Liver (tissue), 9 donors: ENCODE measurements around the gene TXNDC12. TPM values are rescaled to one million over a fixed set of nuclear protein-coding genes. Genes with fewer than 3 reads are reported as not detected.
"Not testable (repeated sequence)": the region's sequence is repeated elsewhere in the genome, so short reads cannot be mapped to it uniquely, and the experiment has no call there.

Source experiments
- DNase-seq: peaks from one replicate; pipeline ENCODE4 v3.0.0-alpha.2; 2017; ENCODE audit warnings: low spot score
- H3K27ac ChIP-seq, 2 donors: one replicate each; pipeline ENCODE4 v1.7.0; 2013; ENCODE audit warnings: inconsistent platforms in 2 of 2, low read length in 2 of 2, control low read depth in 1 of 2, low read depth in 1 of 2, mild to moderate bottlenecking in 1 of 2
- H3K27me3 ChIP-seq, 4 donors: one replicate each; pipeline versions ENCODE4 v1.6.1 to v1.7.0; 2013; ENCODE audit warnings: low read length in 3 of 4, inconsistent platforms in 1 of 4, mild to moderate bottlenecking in 1 of 4, moderate library complexity in 1 of 4; ENCODE audit not compliant: control insufficient read depth in 4 of 4, insufficient read depth in 4 of 4
- H3K36me3 ChIP-seq, 4 donors: one replicate each; pipeline versions ENCODE4 v1.6.1 to v1.7.0; 2013; ENCODE audit warnings: low read length in 3 of 4, mild to moderate bottlenecking in 3 of 4, low read depth in 1 of 4, moderate library complexity in 1 of 4; ENCODE audit not compliant: control insufficient read depth in 4 of 4, insufficient read depth in 3 of 4
- H3K4me1 ChIP-seq, 4 donors: one replicate each; pipeline versions ENCODE4 v1.6.1 to v1.7.0; 2013; ENCODE audit warnings: low read length in 3 of 4, mild to moderate bottlenecking in 3 of 4, moderate library complexity in 1 of 4; ENCODE audit not compliant: control insufficient read depth in 4 of 4, insufficient read depth in 4 of 4
- H3K4me3 ChIP-seq, 3 donors: one replicate each; pipeline versions ENCODE4 v1.6.1 to v1.7.0; 2013; ENCODE audit warnings: low read length in 3 of 3, control low read depth in 1 of 3, low read depth in 1 of 3, mild to moderate bottlenecking in 1 of 3
- H3K9ac ChIP-seq, 2 donors: one replicate each; pipeline ENCODE4 v1.7.0; 2013; ENCODE audit warnings: low read length in 2 of 2, mild to moderate bottlenecking in 2 of 2, moderate library complexity in 2 of 2, control low read depth in 1 of 2, low read depth in 1 of 2
- H3K9me3 ChIP-seq, 4 donors: one replicate each; pipeline versions ENCODE4 v1.6.1 to v1.7.0; 2013; ENCODE audit warnings: low read length in 3 of 4; ENCODE audit not compliant: control insufficient read depth in 4 of 4
- EGR1 ChIP-seq, 2 donors: IDR thresholded peaks; 2 replicates each; pipeline ENCODE4 v1.6.1; 2016 to 2018; ENCODE audit warnings: antibody characterized with exemption in 2 of 2, low read depth in 2 of 2
- HNF4A ChIP-seq, 2 donors: conservative IDR thresholded peaks; 2 replicates each; pipeline ENCODE4 v1.6.1; 2016; ENCODE audit warnings: antibody characterized with exemption in 2 of 2, mild to moderate bottlenecking in 2 of 2
- HNF4G ChIP-seq: IDR thresholded peaks from 2 replicates; pipeline ENCODE4 v1.6.1; 2016; ENCODE audit warnings: antibody characterized with exemption
- JUND ChIP-seq, 2 donors: IDR thresholded peaks; 2 replicates each; pipeline ENCODE4 v1.6.1; 2016; ENCODE audit warnings: antibody characterized with exemption in 2 of 2
- MAX ChIP-seq: IDR thresholded peaks from 2 replicates; pipeline ENCODE4 v1.6.1; 2016; ENCODE audit warnings: antibody characterized with exemption
- NR2F2 ChIP-seq: IDR thresholded peaks from 2 replicates; pipeline ENCODE4 v1.6.1; 2016; ENCODE audit warnings: antibody characterized with exemption
- RAD21 ChIP-seq, 2 donors: IDR thresholded peaks; 2 replicates each; pipeline ENCODE4 v1.6.1; 2016; ENCODE audit warnings: antibody characterized with exemption in 2 of 2, mild to moderate bottlenecking in 2 of 2
- RXRA ChIP-seq, 2 donors: IDR thresholded peaks; 2 replicates each; pipeline ENCODE4 v1.6.1; 2017 to 2018; ENCODE audit warnings: antibody characterized with exemption in 2 of 2, mild to moderate bottlenecking in 1 of 2
- YY1 ChIP-seq: IDR thresholded peaks from 2 replicates; pipeline ENCODE4 v1.6.1; 2016; ENCODE audit warnings: antibody characterized with exemption, mild to moderate bottlenecking
- ZBTB33 ChIP-seq: IDR thresholded peaks from 2 replicates; pipeline ENCODE4 v1.6.1; 2016; ENCODE audit warnings: antibody characterized with exemption
- WGBS: extraction: QIAGEN DNeasy Blood & Tissue Kit; methylation state at CpG from one replicate; pipeline ENCODE4 v1.1.7; 2013; 5-methylcytosine and 5-hydroxymethylcytosine counted together
- polyA plus RNA-seq, 2 donors: library from polyadenylated mRNA; stranded (reverse) in 1 of 2; unstranded in 1 of 2; fragments of 200-250 nt in 1 of 2; fragments of >200 nt in 1 of 2; fragmentation: Nextera tagmentation in 1 of 2; extraction: Ambion mirVana in 1 of 2; gene quantifications; one replicate each; pipeline versions ENCODE4 v1.2.1 to v1.2.3, GENCODE V29; 2013 to 2015
- total RNA-seq, 2 donors: library from RNA; depleted of rRNA; stranded (reverse); fragments of >200 nt; gene quantifications; one replicate each; pipeline ENCODE4 v1.2.3, GENCODE V29; 2014
- TF ChIP-seq, protein P1 (sequence below): IDR thresholded peaks from 2 replicates; pipeline ENCODE4 v1.6.1; 2016; ENCODE audit warnings: antibody characterized with exemption
- donor health status: healthy.
- donor health status: healthy.
- donor health status: healthy.
- donor health status: healthy.
- donor health status: healthy.

The TXNDC12 gene
- total and polyA plus RNA-seq, 4 donors: 17.5 to 35.8 (median 20.7) TPM

- H3K9me3 ChIP-seq, H3K27ac ChIP-seq, H3K36me3 ChIP-seq, H3K4me1 ChIP-seq, H3K27me3 ChIP-seq, DNase-seq, H3K4me3 ChIP-seq, H3K9ac ChIP-seq: not testable (repeated sequence)
- WGBS: 93% methylated on average over 7 of the region's 7 CpGs
These were observed 39.3 kb upstream of the TXNDC12 start for GRCh38 chr1:52094300-52094699.

GRCh38 chr1:52087892-52088291 is 32.9 kb upstream of the TXNDC12 start:
- not testable (repeated sequence) for H3K27ac ChIP-seq, H3K9ac ChIP-seq, DNase-seq, H3K27me3 ChIP-seq, H3K4me1 ChIP-seq, H3K9me3 ChIP-seq, H3K4me3 ChIP-seq
- peaks cover 4 to 24% (median 13%) of the 10 kb centered on the region in 4 donors for H3K36me3 ChIP-seq

DNA sequence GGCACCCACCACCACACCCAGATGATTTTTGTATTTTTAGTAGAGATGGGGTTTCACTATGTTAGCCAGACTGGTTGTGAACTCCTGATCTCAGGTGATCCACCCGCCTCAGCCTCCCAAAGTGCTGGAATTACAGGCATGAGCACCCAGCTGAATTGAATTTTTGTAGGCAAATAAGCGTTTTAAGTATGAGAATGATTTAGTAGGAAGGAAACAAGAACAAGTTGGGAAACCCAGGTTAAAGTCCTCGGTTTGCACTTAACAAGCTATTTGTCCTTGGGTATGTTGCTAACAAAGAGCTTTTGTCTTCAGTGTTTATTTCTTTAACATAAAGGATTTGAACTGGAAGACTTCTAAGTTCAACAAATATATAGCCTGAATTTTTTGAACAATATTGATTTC is 25.0 kb upstream of the TXNDC12 start:
- H3K36me3 ChIP-seq: peaks cover 0 to 12% (median 3%) of the 10 kb centered on the region in 4 donors
- no peak for DNase-seq

DNA sequence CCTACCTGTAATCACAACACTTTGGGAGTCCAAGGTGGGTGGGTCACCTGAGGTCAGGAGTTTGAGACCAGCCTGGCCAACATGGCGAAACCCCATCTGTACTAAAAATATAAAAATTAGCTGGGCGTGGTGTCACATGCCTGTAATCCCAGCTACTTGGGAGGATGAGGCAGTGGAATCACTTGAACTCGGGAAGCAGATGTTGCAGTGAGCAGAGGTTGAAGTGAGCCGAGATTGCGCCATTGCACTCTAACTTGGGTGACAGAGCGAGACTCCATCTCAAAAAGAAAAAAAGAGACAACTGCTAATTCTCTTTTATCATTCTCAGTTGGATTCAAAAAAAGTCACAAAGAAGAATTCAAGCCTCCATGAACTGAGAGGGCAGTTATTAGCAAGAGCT is 22.3 kb upstream of the TXNDC12 start:
- not testable (repeated sequence) for H3K9me3 ChIP-seq, H3K4me3 ChIP-seq, H3K27me3 ChIP-seq, DNase-seq, H3K27ac ChIP-seq, H3K9ac ChIP-seq, H3K4me1 ChIP-seq
- peaks cover 0 to 15% (median 4%) of the 10 kb centered on the region in 4 donors for H3K36me3 ChIP-seq
- 95% methylated on average over 6 of the region's 6 CpGs for WGBS

More for the DNA sequence above, 25.0 kb upstream of the TXNDC12 start:
- WGBS: 47% methylated on average over 3 of the region's 3 CpGs
- no peaks in the 10 kb centered on the region for H3K27me3 ChIP-seq
- no peak overlapping the region for H3K27ac ChIP-seq
- H3K4me3 ChIP-seq: no peak overlapping the region
- no peak overlapping the region for H3K9ac ChIP-seq
- H3K9me3 ChIP-seq: no peaks in the 10 kb centered on the region
- no peaks in the 10 kb centered on the region for H3K4me1 ChIP-seq
- TF ChIP-seq RAD21 (IDR thresholded peaks at IDR 0.05) (no peak), MAX (no peak), HNF4A (conservative IDR thresholded peaks at IDR 0.05) (peak; percentile 63 to 72), HNF4G (peak; percentile 40), NR2F2 (no peak), RXRA (IDR thresholded peaks at IDR 0.05) (peak; percentile 8 to 21)
- TF ChIP-seq, protein P1, sequence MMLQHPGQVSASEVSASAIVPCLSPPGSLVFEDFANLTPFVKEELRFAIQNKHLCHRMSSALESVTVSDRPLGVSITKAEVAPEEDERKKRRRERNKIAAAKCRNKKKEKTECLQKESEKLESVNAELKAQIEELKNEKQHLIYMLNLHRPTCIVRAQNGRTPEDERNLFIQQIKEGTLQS: no peak

- 81% methylated on average over 6 of the region's 6 CpGs for WGBS
- H3K36me3 ChIP-seq: peaks cover 0 to 15% (median 12%) of the 10 kb centered on the region in 4 donors
These were observed 17.3 kb upstream of the TXNDC12 start for GRCh38 chr1:52072291-52072690.

More at GRCh38 chr1:52072291-52072690, 17.3 kb upstream of the TXNDC12 start:
- H3K9me3 ChIP-seq: no peaks in the 10 kb centered on the region
- H3K9ac ChIP-seq: no peak overlapping the region
- no peaks in the 10 kb centered on the region for H3K4me1 ChIP-seq
- TF ChIP-seq RXRA (IDR thresholded peaks at IDR 0.05) (no peak), YY1 (no peak), NR2F2 (no peak), EGR1 (IDR thresholded peaks at IDR 0.05; ENCODE audit: low read depth in 2 of 2) (no peak), HNF4G (no peak), JUND (IDR thresholded peaks at IDR 0.05) (no peak), HNF4A (conservative IDR thresholded peaks at IDR 0.05) (no peak), RAD21 (IDR thresholded peaks at IDR 0.05) (no peak), ZBTB33 (no peak)
- TF ChIP-seq, protein P1: no peak
- H3K27me3 ChIP-seq: no peaks in the 10 kb centered on the region
- H3K4me3 ChIP-seq: no peak overlapping the region
- no peak for DNase-seq
- H3K27ac ChIP-seq: no peak overlapping the region
